ENCODE measurements around the gene TEC. TPM values are rescaled to one million over a fixed set of nuclear protein-coding genes. Genes with fewer than 3 reads are reported as not detected.

TEC gene
- total and polyA plus RNA-seq, 3 donors from 2014 or later, result 3.5 to 10.8 (median 9.2) TPM

GRCh38 chr4:48261281-48261680 lies 8.4 kb downstream of the TEC start:
- H3K27me3 ChIP-seq, result no peaks in the 10 kb centered on the region
- intact Hi-C loops (cut with DNase I; ENCODE audit: low total_unique reads), result no loop called here
- H3K36me3 ChIP-seq (ENCODE audit: low read depth, missing control alignments), result no peaks in the 10 kb centered on the region
- DNase-seq, result no peak
- TF ChIP-seq CTCF (IDR thresholded peaks at IDR 0.05), result no peak
- TF ChIP-seq POLR2A (IDR thresholded peaks at IDR 0.05), result no peak
- H3K4me1 ChIP-seq, result no peaks in the 10 kb centered on the region
- no peak overlapping the region for H3K4me3 ChIP-seq
- no peaks in the 10 kb centered on the region for H3K9me3 ChIP-seq
- H3K27ac ChIP-seq, result peak overlapping the region; percentile 20 to 37
- 24 to 25% methylated on average over 1 of the region's 1 CpG for WGBS, 2 donors

GRCh38 chr4:48259748-48260147 lies 9.9 kb downstream of the TEC start:
- TF ChIP-seq POLR2A (IDR thresholded peaks at IDR 0.05) (no peak), CTCF (IDR thresholded peaks at IDR 0.05) (no peak)
- WGBS, 2 donors, result 88 to 95% methylated on average over 1 of the region's 1 CpG
- no peaks in the 10 kb centered on the region for H3K27me3 ChIP-seq
- H3K4me1 ChIP-seq, result peaks cover 7% of the 10 kb centered on the region
- no peaks in the 10 kb centered on the region for H3K36me3 ChIP-seq (ENCODE audit: low read depth, missing control alignments)
- intact Hi-C loops (cut with DNase I; ENCODE audit: low total_unique reads), result no loop called here
- DNase-seq, result no peak
- no peaks in the 10 kb centered on the region for H3K9me3 ChIP-seq
- no peak overlapping the region for H3K4me3 ChIP-seq
- no peak overlapping the region for H3K27ac ChIP-seq

- DNase-seq, result no peak
- no peaks in the 10 kb centered on the region for H3K36me3 ChIP-seq (ENCODE audit: low read depth, missing control alignments)
- no peaks in the 10 kb centered on the region for H3K27me3 ChIP-seq
- intact Hi-C loops (cut with DNase I; ENCODE audit: low total_unique reads), result no loop called here
- H3K27ac ChIP-seq, result no peak overlapping the region
- peaks cover 8% of the 10 kb centered on the region for H3K4me1 ChIP-seq
- H3K4me3 ChIP-seq, result no peak overlapping the region
- H3K9me3 ChIP-seq, result no peaks in the 10 kb centered on the region
- WGBS, 2 donors, result 92 to 95% methylated on average over 3 of the region's 3 CpGs
- no peak for TF ChIP-seq CTCF (IDR thresholded peaks at IDR 0.05)
- TF ChIP-seq POLR2A (IDR thresholded peaks at IDR 0.05), result no peak
Measured at GRCh38 chr4:48258845-48259397, 10.7 kb downstream of the TEC start.

- TF ChIP-seq POLR2A (IDR thresholded peaks at IDR 0.05) (no peak), CTCF (IDR thresholded peaks at IDR 0.05) (no peak)
- peak overlapping the region; percentile 8 to 60 for H3K27ac ChIP-seq
- H3K36me3 ChIP-seq (ENCODE audit: low read depth, missing control alignments), result no peaks in the 10 kb centered on the region
- DNase-seq, result no peak
- intact Hi-C loops (cut with DNase I; ENCODE audit: low total_unique reads), result no loop called here
- peaks cover 11% of the 10 kb centered on the region for H3K4me1 ChIP-seq
- WGBS, 2 donors, result 90 to 95% methylated on average over 4 of the region's 4 CpGs
- no peaks in the 10 kb centered on the region for H3K9me3 ChIP-seq
- no peak overlapping the region for H3K4me3 ChIP-seq
- no peaks in the 10 kb centered on the region for H3K27me3 ChIP-seq
Measured at GRCh38 chr4:48255959-48256342, 13.7 kb downstream of the TEC start.

Measured in testis (tissue), 3 donors.